ENCODE results near the gene SHC3.

Gene SHC3

GRCh38 chr9:89186960-89187359 is 8.3 kb upstream of the SHC3 start:
- DNase-seq (ENCODE audit: low read depth) = no peak

- DNase-seq (ENCODE audit: low read depth) = no peak
Observed at GRCh38 chr9:89185980-89186379, 7.4 kb upstream of the SHC3 start.

- DNase-seq (ENCODE audit: low read depth) = no peak
Observed at GRCh38 chr9:89183146-89183545, 4.5 kb upstream of the SHC3 start.

- no peak for DNase-seq (ENCODE audit: low read depth)
Observed at GRCh38 chr9:89182369-89182768, 3.8 kb upstream of the SHC3 start.

GRCh38 chr9:89179895-89180734 is 1.5 kb upstream of the SHC3 start:
- DNase-seq (ENCODE audit: low read depth) = no peak

- no peak for DNase-seq (ENCODE audit: low read depth)
Observed at GRCh38 chr9:89179540-89179894, 899 bp upstream of the SHC3 start.

GRCh38 chr9:89178830-89179539 is 367 bp upstream of the SHC3 start:
- DNase-seq (ENCODE audit: low read depth) = no peak

GRCh38 chr9:89177012-89177943 is 1.3 kb downstream of the SHC3 start:
- no peak for DNase-seq (ENCODE audit: low read depth)

- no peak for DNase-seq (ENCODE audit: low read depth)
Observed at GRCh38 chr9:89175828-89176261, 2.8 kb downstream of the SHC3 start.

GRCh38 chr9:89174291-89174690 is 4.3 kb downstream of the SHC3 start:
- no peak for DNase-seq (ENCODE audit: low read depth)

GRCh38 chr9:89173072-89173471 is 5.5 kb downstream of the SHC3 start:
- DNase-seq (ENCODE audit: low read depth) = no peak

GRCh38 chr9:89172398-89172797 is 6.2 kb downstream of the SHC3 start:
- DNase-seq (ENCODE audit: low read depth) = no peak

- no peak for DNase-seq (ENCODE audit: low read depth)
Observed at GRCh38 chr9:89171693-89172092, 6.9 kb downstream of the SHC3 start.

- no peak for DNase-seq (ENCODE audit: low read depth)
Observed at GRCh38 chr9:89171231-89171630, 7.4 kb downstream of the SHC3 start.

GRCh38 chr9:89168901-89169813 is 9.5 kb downstream of the SHC3 start:
- no peak for DNase-seq (ENCODE audit: low read depth)

- DNase-seq (ENCODE audit: low read depth) = no peak
Observed at GRCh38 chr9:89167788-89168187, 10.8 kb downstream of the SHC3 start.

GRCh38 chr9:89166852-89167251 is 11.8 kb downstream of the SHC3 start:
- DNase-seq (ENCODE audit: low read depth) = no peak

GRCh38 chr9:89165880-89166279 is 12.7 kb downstream of the SHC3 start:
- DNase-seq (ENCODE audit: low read depth) = no peak

GRCh38 chr9:89165341-89165740 is 13.3 kb downstream of the SHC3 start:
- DNase-seq (ENCODE audit: low read depth) = no peak

- no peak for DNase-seq (ENCODE audit: low read depth)
Observed at GRCh38 chr9:89161221-89161620, 17.4 kb downstream of the SHC3 start.

- DNase-seq (ENCODE audit: low read depth) = no peak
Observed at GRCh38 chr9:89160806-89161205, 17.8 kb downstream of the SHC3 start.
